K562 (cell line): Measurements from ENCODE around the gene FLII. TPM values are rescaled to one million over a fixed set of nuclear protein-coding genes. Genes with fewer than 3 reads are reported as not detected.

Experiments used
- ARNT ChIP-seq, 2 experiments: fragments of 450-650 bp; IDR thresholded peaks; 2 replicates each; pipeline ENCODE4 v1.6.1; 2016; ENCODE audit warnings: mild to moderate bottlenecking in 1 of 2
- CCNT2 ChIP-seq: IDR thresholded peaks from 2 replicates; pipeline ENCODE4 v1.6.1; 2011; ENCODE audit warnings: borderline replicate concordance, low read depth, mild to moderate bottlenecking, moderate library complexity, mixed read lengths, low read length; ENCODE audit not compliant: insufficient read length; ENCODE audit errors: extremely low read depth
- CTBP1 ChIP-seq: fragments of 450-650 bp; IDR thresholded peaks from 2 replicates; pipeline ENCODE4 v1.6.1; 2016; ENCODE audit warnings: borderline replicate concordance
- FIP1L1 ChIP-seq: fragments of 200-400 bp; formaldehyde crosslinking; IDR thresholded peaks from 2 replicates; pipeline ENCODE4 v1.6.1; 2018; ENCODE audit warnings: mild to moderate bottlenecking, low read depth, low read length; ENCODE audit not compliant: poor library complexity, severe bottlenecking
- HDAC8 ChIP-seq: fragments of 450-650 bp; IDR thresholded peaks from 2 replicates; pipeline ENCODE4 v1.6.1; 2016; ENCODE audit warnings: mild to moderate bottlenecking, missing genetic modification characterization, moderate library complexity, missing compliant biosample characterization
- MECOM ChIP-seq: fragments of 250-450 bp; sonication (Bioruptor Pico); IDR thresholded peaks from 2 replicates; pipeline ENCODE4 v1.8.0; 2022; ENCODE audit warnings: inconsistent platforms
- MYBL2 ChIP-seq, 2 experiments: fragments of 450-650 bp in 1 of 2; sonication (generic) in 1 of 2; formaldehyde crosslinking in 1 of 2; IDR thresholded peaks; 2 replicates each; pipeline versions ENCODE4 v1.6.1 to v1.8.1; 2017 to 2022; ENCODE audit warnings: borderline replicate concordance in 1 of 2, inconsistent platforms in 1 of 2, low read depth in 1 of 2, mild to moderate bottlenecking in 1 of 2, missing genetic modification reagents in 1 of 2, moderate library complexity in 1 of 2
- NCOA4 ChIP-seq: fragments of 450-650 bp; IDR thresholded peaks from 2 replicates; pipeline ENCODE4 v1.6.1; 2018; ENCODE audit warnings: mild to moderate bottlenecking; ENCODE audit not compliant: partially characterized antibody
- NFE2L1 ChIP-seq: fragments of 450-650 bp; IDR thresholded peaks from 2 replicates; pipeline ENCODE4 v1.6.1; 2016; ENCODE audit warnings: missing genetic modification characterization, low read depth, mild to moderate bottlenecking, missing compliant biosample characterization, moderate library complexity, borderline replicate concordance
- RNF2 ChIP-seq: sonication (generic); IDR thresholded peaks from 2 replicates; pipeline ENCODE4 v1.6.1; 2016
- TEAD4 ChIP-seq, 2 experiments: sonication (generic) in 1 of 2; formaldehyde crosslinking in 1 of 2; IDR thresholded peaks; 2 replicates each; pipeline versions ENCODE4 v1.6.1 to v1.8.0; 2012 to 2022; ENCODE audit warnings: borderline replicate concordance in 1 of 2, inconsistent platforms in 1 of 2, low read length in 1 of 2, mild to moderate bottlenecking in 1 of 2, missing genetic modification reagents in 1 of 2
- WHSC1 ChIP-seq: IDR thresholded peaks from one replicate; pipeline ENCODE4 v1.6.1; 2012; ENCODE audit warnings: low read length, control low read depth, inconsistent platforms
- ZC3H11A ChIP-seq: IDR thresholded peaks from 2 replicates; pipeline ENCODE4 v1.6.1; 2012; ENCODE audit warnings: low read depth, low read length, improper control_type of control experiment
- ZNF165 ChIP-seq: fragments of 250-450 bp; sonication (Bioruptor Pico); IDR thresholded peaks from 2 replicates; pipeline ENCODE4 v1.4.0; 2020; ENCODE audit warnings: borderline replicate concordance
- ZNF311 ChIP-seq: fragments of 250-450 bp; sonication (Bioruptor Pico); IDR thresholded peaks from 2 replicates; pipeline ENCODE4 v1.4.0; 2020; ENCODE audit warnings: mild to moderate bottlenecking, moderate library complexity
- polyA plus RNA-seq, 8 experiments: library from polyadenylated mRNA; depleted of rRNA in 4 of 8; stranded (reverse) in 5 of 8; unstranded in 3 of 8; fragments of >200 nt; fragmentation: Nextera tagmentation in 2 of 8; fragmentation: Illumina TruSeq in 1 of 8; extraction: Ambion mirVana in 2 of 8; extraction: Trizol in 1 of 8; gene quantifications; 2 replicates each; pipeline versions ENCODE4 v1.2.1 to v1.2.3, GENCODE V29; 2011 to 2014; ENCODE audit warnings: inconsistent platforms in 1 of 8, missing spikeins in 1 of 8
- total RNA-seq, 7 experiments: library from RNA; depleted of rRNA in 6 of 7; stranded (reverse); fragments of >200 nt in 6 of 7; fragmentation: Illumina TruSeq in 2 of 7; extraction: Trizol in 2 of 7; gene quantifications; 2 replicates each; pipeline versions ENCODE4 v1.2.1 to v1.2.3, GENCODE V29; 2011 to 2021; ENCODE audit warnings: low replicate concordance in 1 of 7
- TF ChIP-seq, protein P1 (sequence below): fragments of 450-650 bp; IDR thresholded peaks from 2 replicates; pipeline ENCODE4 v1.6.1; 2017; ENCODE audit warnings: antibody characterized with exemption
- TF ChIP-seq, protein P2 (sequence below): fragments of 150-350 bp; IDR thresholded peaks from 2 replicates; pipeline ENCODE4 v1.6.1; 2014; ENCODE audit warnings: low read depth, mild to moderate bottlenecking, low read length, borderline replicate concordance
- TF ChIP-seq, protein P3 (sequence below): fragments of 450-650 bp; formaldehyde crosslinking; IDR thresholded peaks from 2 replicates; pipeline ENCODE4 v1.4.0; 2020; ENCODE audit warnings: mild to moderate bottlenecking
- TF ChIP-seq, protein P4 (sequence below): sonication (generic); formaldehyde crosslinking; IDR thresholded peaks from 2 replicates; pipeline ENCODE4 v1.8.1; 2022; ENCODE audit warnings: missing genetic modification reagents

The FLII gene
- total and polyA plus RNA-seq, 9 of the 15 experiments (the other 6 are each of a cell fraction or from before 2014, with no cell fraction given): 11.7 to 126 (median 82.5) TPM

DNA sequence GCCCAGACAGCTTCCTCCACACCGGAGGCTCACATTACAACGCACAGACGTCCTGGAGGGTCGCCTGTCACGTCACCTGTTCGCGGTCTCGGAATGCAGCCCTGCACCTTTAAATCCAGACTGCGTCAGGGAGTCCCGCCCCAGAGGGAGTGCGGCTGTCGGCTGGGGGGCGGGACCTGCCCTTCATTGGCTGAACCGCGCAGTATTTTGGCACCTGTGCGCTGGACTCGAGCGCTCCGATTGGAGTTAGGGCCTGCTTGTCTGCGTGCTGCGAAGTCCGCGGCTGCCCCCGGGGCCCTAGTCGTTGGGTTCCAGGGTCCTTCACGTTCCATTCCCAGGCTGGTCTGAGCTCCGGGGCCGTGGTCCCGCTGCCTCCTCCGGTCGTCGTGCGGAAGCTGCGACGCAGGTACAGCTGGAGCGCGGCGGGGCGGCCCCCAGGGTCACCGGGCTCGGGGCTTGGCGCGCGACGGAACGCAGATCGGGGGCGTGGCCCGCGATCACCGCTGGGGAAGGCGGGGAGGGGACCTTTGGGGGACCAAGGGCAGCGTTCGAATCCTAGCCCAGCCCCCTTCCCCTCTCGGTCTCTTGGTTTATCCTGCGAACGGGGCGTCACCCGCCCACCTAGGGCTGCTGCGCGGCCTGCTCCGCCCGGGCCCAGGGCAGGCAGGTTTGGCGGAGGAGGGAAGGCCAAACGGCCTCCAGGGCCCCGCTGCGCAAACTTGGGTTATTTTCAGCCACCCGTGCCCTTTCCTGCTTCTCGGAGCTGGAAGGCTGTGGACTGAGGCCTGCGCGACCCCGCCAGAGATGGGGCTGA, 2.0 kb upstream of the FLII start, which contains the start of gene MIEF2 (continued):
- TF ChIP-seq, protein P1, sequence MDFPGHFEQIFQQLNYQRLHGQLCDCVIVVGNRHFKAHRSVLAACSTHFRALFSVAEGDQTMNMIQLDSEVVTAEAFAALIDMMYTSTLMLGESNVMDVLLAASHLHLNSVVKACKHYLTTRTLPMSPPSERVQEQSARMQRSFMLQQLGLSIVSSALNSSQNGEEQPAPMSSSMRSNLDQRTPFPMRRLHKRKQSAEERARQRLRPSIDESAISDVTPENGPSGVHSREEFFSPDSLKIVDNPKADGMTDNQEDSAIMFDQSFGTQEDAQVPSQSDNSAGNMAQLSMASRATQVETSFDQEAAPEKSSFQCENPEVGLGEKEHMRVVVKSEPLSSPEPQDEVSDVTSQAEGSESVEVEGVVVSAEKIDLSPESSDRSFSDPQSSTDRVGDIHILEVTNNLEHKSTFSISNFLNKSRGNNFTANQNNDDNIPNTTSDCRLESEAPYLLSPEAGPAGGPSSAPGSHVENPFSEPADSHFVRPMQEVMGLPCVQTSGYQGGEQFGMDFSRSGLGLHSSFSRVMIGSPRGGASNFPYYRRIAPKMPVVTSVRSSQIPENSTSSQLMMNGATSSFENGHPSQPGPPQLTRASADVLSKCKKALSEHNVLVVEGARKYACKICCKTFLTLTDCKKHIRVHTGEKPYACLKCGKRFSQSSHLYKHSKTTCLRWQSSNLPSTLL: no peak
- TF ChIP-seq MYBL2 (IDR thresholded peaks at IDR 0.05; ENCODE audit: low read depth) (no peak), MYBL2 (CRISPR knock-in tag; IDR thresholded peaks at IDR 0.05; ENCODE audit: borderline replicate concordance) (no peak), ARNT (IDR thresholded peaks at IDR 0.05) (no peak), CTBP1 (0 out of 2 replicates have a peak, but pooled peaks have one; percentile 27), WHSC1 (no peak), ZC3H11A (no peak), RNF2 (no peak), ZNF165 (CRISPR knock-in tag) (no peak), HDAC8 (tag) (no peak), NCOA4 (no peak), CCNT2 (peak; percentile 19), NFE2L1 (tag) (no peak), MECOM (CRISPR knock-in tag) (no peak), TEAD4 (IDR thresholded peaks at IDR 0.05; ENCODE audit: low read length) (peak; percentile 41), TEAD4 (CRISPR knock-in tag; IDR thresholded peaks at IDR 0.05; ENCODE audit: borderline replicate concordance) (no peak), ZNF311 (no peak), FIP1L1 (peak; percentile 37)
- TF ChIP-seq, protein P2, sequence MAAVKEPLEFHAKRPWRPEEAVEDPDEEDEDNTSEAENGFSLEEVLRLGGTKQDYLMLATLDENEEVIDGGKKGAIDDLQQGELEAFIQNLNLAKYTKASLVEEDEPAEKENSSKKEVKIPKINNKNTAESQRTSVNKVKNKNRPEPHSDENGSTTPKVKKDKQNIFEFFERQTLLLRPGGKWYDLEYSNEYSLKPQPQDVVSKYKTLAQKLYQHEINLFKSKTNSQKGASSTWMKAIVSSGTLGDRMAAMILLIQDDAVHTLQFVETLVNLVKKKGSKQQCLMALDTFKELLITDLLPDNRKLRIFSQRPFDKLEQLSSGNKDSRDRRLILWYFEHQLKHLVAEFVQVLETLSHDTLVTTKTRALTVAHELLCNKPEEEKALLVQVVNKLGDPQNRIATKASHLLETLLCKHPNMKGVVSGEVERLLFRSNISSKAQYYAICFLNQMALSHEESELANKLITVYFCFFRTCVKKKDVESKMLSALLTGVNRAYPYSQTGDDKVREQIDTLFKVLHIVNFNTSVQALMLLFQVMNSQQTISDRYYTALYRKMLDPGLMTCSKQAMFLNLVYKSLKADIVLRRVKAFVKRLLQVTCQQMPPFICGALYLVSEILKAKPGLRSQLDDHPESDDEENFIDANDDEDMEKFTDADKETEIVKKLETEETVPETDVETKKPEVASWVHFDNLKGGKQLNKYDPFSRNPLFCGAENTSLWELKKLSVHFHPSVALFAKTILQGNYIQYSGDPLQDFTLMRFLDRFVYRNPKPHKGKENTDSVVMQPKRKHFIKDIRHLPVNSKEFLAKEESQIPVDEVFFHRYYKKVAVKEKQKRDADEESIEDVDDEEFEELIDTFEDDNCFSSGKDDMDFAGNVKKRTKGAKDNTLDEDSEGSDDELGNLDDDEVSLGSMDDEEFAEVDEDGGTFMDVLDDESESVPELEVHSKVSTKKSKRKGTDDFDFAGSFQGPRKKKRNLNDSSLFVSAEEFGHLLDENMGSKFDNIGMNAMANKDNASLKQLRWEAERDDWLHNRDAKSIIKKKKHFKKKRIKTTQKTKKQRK: peak; percentile 32; the same call in 1 of the 2 replicates
- TF ChIP-seq, protein P3, sequence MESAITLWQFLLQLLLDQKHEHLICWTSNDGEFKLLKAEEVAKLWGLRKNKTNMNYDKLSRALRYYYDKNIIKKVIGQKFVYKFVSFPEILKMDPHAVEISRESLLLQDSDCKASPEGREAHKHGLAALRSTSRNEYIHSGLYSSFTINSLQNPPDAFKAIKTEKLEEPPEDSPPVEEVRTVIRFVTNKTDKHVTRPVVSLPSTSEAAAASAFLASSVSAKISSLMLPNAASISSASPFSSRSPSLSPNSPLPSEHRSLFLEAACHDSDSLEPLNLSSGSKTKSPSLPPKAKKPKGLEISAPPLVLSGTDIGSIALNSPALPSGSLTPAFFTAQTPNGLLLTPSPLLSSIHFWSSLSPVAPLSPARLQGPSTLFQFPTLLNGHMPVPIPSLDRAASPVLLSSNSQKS (CRISPR knock-in tag): no peak
- TF ChIP-seq, protein P4, sequence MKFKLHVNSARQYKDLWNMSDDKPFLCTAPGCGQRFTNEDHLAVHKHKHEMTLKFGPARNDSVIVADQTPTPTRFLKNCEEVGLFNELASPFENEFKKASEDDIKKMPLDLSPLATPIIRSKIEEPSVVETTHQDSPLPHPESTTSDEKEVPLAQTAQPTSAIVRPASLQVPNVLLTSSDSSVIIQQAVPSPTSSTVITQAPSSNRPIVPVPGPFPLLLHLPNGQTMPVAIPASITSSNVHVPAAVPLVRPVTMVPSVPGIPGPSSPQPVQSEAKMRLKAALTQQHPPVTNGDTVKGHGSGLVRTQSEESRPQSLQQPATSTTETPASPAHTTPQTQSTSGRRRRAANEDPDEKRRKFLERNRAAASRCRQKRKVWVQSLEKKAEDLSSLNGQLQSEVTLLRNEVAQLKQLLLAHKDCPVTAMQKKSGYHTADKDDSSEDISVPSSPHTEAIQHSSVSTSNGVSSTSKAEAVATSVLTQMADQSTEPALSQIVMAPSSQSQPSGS (CRISPR knock-in tag): no peak
